DND-41 (cell line): ENCODE data around the gene SLC38A8.

Experiments used
- ATAC-seq: fragments of 200-7000 bp; cut with Tn5 transposase; 3 replicates; pipeline ENCODE4 v1.9.1; 2021; ENCODE audit warnings: low read depth; ENCODE audit not compliant: insufficient read depth
- DNase-seq: peaks from one replicate; pipeline ENCODE4 v3.0.0-alpha.2; 2020
- H2AFZ ChIP-seq: 2 replicates; pipeline ENCODE4 v1.6.0; 2012; ENCODE audit warnings: low read depth, low read length
- H3K27ac ChIP-seq: 2 replicates; pipeline ENCODE4 v1.5.1; 2012; ENCODE audit warnings: low read length, inconsistent platforms
- H3K27me3 ChIP-seq: fragments of 200-600 bp; sonication (generic); 2 replicates; pipeline ENCODE4 v1.6.0; 2012; ENCODE audit warnings: low read length, mild to moderate bottlenecking, inconsistent platforms; ENCODE audit not compliant: insufficient read depth, poor library complexity
- H3K36me3 ChIP-seq: 2 replicates; pipeline ENCODE4 v1.5.1; 2012; ENCODE audit warnings: low read length, inconsistent platforms; ENCODE audit not compliant: insufficient read depth
- H3K4me1 ChIP-seq: 2 replicates; pipeline ENCODE4 v1.5.1; 2012; ENCODE audit warnings: mild to moderate bottlenecking, low read length; ENCODE audit not compliant: insufficient read depth
- H3K4me2 ChIP-seq: 2 replicates; pipeline ENCODE4 v1.6.0; 2012; ENCODE audit warnings: mild to moderate bottlenecking, moderate library complexity, low read length, inconsistent platforms; ENCODE audit not compliant: insufficient read depth
- H3K4me3 ChIP-seq, 2 experiments: fragments of 200-600 bp in 1 of 2; shearing (Covaris generic) in 1 of 2; 2 replicates each; pipeline ENCODE4 v1.5.1; 2012 to 2016; ENCODE audit warnings: inconsistent platforms in 2 of 2, low read length in 2 of 2, mild to moderate bottlenecking in 2 of 2, low read depth in 1 of 2, moderate library complexity in 1 of 2
- H3K79me2 ChIP-seq: 2 replicates; pipeline ENCODE4 v1.6.0; 2012; ENCODE audit warnings: low read length, inconsistent platforms; ENCODE audit not compliant: insufficient read depth
- H3K9ac ChIP-seq: 2 replicates; pipeline ENCODE4 v1.6.0; 2012; ENCODE audit warnings: low read depth, mild to moderate bottlenecking, inconsistent platforms, low read length, moderate library complexity
- H3K9me3 ChIP-seq: 2 replicates; pipeline ENCODE4 v1.5.1; 2012; ENCODE audit warnings: low read length, moderate library complexity, mild to moderate bottlenecking, inconsistent platforms; ENCODE audit not compliant: insufficient read depth, severe bottlenecking
- H4K20me1 ChIP-seq: 2 replicates; pipeline ENCODE4 v1.6.0; 2012; ENCODE audit warnings: low read length; ENCODE audit not compliant: insufficient read depth
- CTCF ChIP-seq: IDR thresholded peaks from 2 replicates; pipeline ENCODE4 v1.5.1; 2012; ENCODE audit warnings: borderline replicate concordance, low read length, moderate library complexity, mild to moderate bottlenecking; ENCODE audit not compliant: poor library complexity, severe bottlenecking; ENCODE audit errors: extremely low read depth
- EZH2 ChIP-seq: IDR thresholded peaks from 3 replicates; pipeline ENCODE4 v1.6.1; 2012; ENCODE audit warnings: borderline replicate concordance, low read depth, mild to moderate bottlenecking, moderate library complexity, low read length, inconsistent platforms; ENCODE audit not compliant: severe bottlenecking

SLC38A8 gene

GRCh38 chr16:84039696-84040095 is 2.9 kb downstream of the SLC38A8 start:
- TF ChIP-seq EZH2, result no peak
- no peak for TF ChIP-seq CTCF
- Histone ChIP-seq H3K9ac (no peak overlapping the region), H2AFZ (no peak overlapping the region), H3K79me2 (no peaks in the 10 kb centered on the region), H3K4me2 (no peak overlapping the region), H3K9me3 (no peaks in the 10 kb centered on the region), H3K27ac (no peak overlapping the region), H3K27me3 (no peaks in the 10 kb centered on the region), H3K4me1 (no peaks in the 10 kb centered on the region), H3K36me3 (no peaks in the 10 kb centered on the region), H4K20me1 (no peaks in the 10 kb centered on the region), H3K4me3 (no peak overlapping the region)
- no peak for DNase-seq
- ATAC-seq, result no peak

GRCh38 chr16:84038469-84038868 is 4.1 kb downstream of the SLC38A8 start:
- H3K4me1 ChIP-seq, result no peaks in the 10 kb centered on the region
- H3K27ac ChIP-seq, result no peak overlapping the region
- no peak overlapping the region for H3K4me3 ChIP-seq
- no peaks in the 10 kb centered on the region for H3K79me2 ChIP-seq
- H4K20me1 ChIP-seq, result no peaks in the 10 kb centered on the region
- no peaks in the 10 kb centered on the region for H3K9me3 ChIP-seq
- no peak overlapping the region for H3K4me2 ChIP-seq
- no peaks in the 10 kb centered on the region for H3K36me3 ChIP-seq
- no peak for TF ChIP-seq EZH2
- TF ChIP-seq CTCF, result no peak
- DNase-seq (no peak), ATAC-seq (no peak)
- H3K27me3 ChIP-seq, result no peaks in the 10 kb centered on the region
- H2AFZ ChIP-seq, result no peak overlapping the region
- H3K9ac ChIP-seq, result no peak overlapping the region

GRCh38 chr16:84036982-84037425 is 5.6 kb downstream of the SLC38A8 start:
- no peak overlapping the region for H2AFZ ChIP-seq
- H3K4me2 ChIP-seq, result no peak overlapping the region
- no peak for TF ChIP-seq EZH2
- no peak for TF ChIP-seq CTCF
- no peak overlapping the region for H3K27ac ChIP-seq
- no peaks in the 10 kb centered on the region for H3K27me3 ChIP-seq
- DNase-seq, result no peak
- H3K9me3 ChIP-seq, result no peaks in the 10 kb centered on the region
- no peak overlapping the region for H3K4me3 ChIP-seq
- H3K36me3 ChIP-seq, result no peaks in the 10 kb centered on the region
- no peaks in the 10 kb centered on the region for H4K20me1 ChIP-seq
- no peak for ATAC-seq
- H3K79me2 ChIP-seq, result no peaks in the 10 kb centered on the region
- no peaks in the 10 kb centered on the region for H3K4me1 ChIP-seq
- no peak overlapping the region for H3K9ac ChIP-seq

- no peak overlapping the region for H3K4me3 ChIP-seq
- DNase-seq (no peak), ATAC-seq (no peak)
- no peak for TF ChIP-seq EZH2
- TF ChIP-seq CTCF, result no peak
- no peaks in the 10 kb centered on the region for H3K4me1 ChIP-seq
- no peak overlapping the region for H3K9ac ChIP-seq
- no peak overlapping the region for H3K27ac ChIP-seq
- peaks cover 2% of the 10 kb centered on the region for H4K20me1 ChIP-seq
- no peaks in the 10 kb centered on the region for H3K9me3 ChIP-seq
- no peak overlapping the region for H3K4me2 ChIP-seq
- no peaks in the 10 kb centered on the region for H3K27me3 ChIP-seq
- no peaks in the 10 kb centered on the region for H3K36me3 ChIP-seq
- no peak overlapping the region for H2AFZ ChIP-seq
- no peaks in the 10 kb centered on the region for H3K79me2 ChIP-seq
Measured at GRCh38 chr16:84036131-84036530, 6.5 kb downstream of the SLC38A8 start.
